Neuronal stem cell (in vitro differentiated cells): ENCODE results near the gene RPS21.

Experiments used
- DNase-seq: peaks from one replicate; pipeline ENCODE4 v3.0.0-alpha.2; 2013; ENCODE audit warnings: low spot score
- H2AFZ ChIP-seq: one replicate; pipeline ENCODE4 v1.6.1; 2013; ENCODE audit warnings: mild to moderate bottlenecking, low read length, inconsistent platforms
- H2AK5ac ChIP-seq: 2 replicates; pipeline ENCODE4 v1.6.1; 2013; ENCODE audit warnings: low read depth, mild to moderate bottlenecking, inconsistent platforms, low read length, moderate library complexity, mixed read lengths
- H2BK120ac ChIP-seq: 2 replicates; pipeline ENCODE4 v1.6.1; 2013; ENCODE audit warnings: low read depth, mild to moderate bottlenecking, inconsistent platforms, low read length, moderate library complexity, mixed read lengths
- H2BK12ac ChIP-seq: one replicate; pipeline ENCODE4 v1.6.1; 2013; ENCODE audit warnings: low read length, inconsistent platforms
- H2BK15ac ChIP-seq: 2 replicates; pipeline ENCODE4 v1.6.1; 2013; ENCODE audit warnings: mild to moderate bottlenecking, low read length, inconsistent platforms, mixed read lengths
- H2BK5ac ChIP-seq: one replicate; pipeline ENCODE4 v1.6.1; 2013; ENCODE audit warnings: inconsistent platforms, mild to moderate bottlenecking, low read length, moderate library complexity
- H3K14ac ChIP-seq: one replicate; pipeline ENCODE4 v1.6.1; 2013; ENCODE audit warnings: low read length, inconsistent platforms
- H3K18ac ChIP-seq: 2 replicates; pipeline ENCODE4 v1.6.1; 2013; ENCODE audit warnings: low read length, inconsistent platforms
- H3K23ac ChIP-seq: 2 replicates; pipeline ENCODE4 v1.6.1; 2013; ENCODE audit warnings: low read depth, mild to moderate bottlenecking, mixed read lengths, low read length, inconsistent platforms; ENCODE audit not compliant: poor library complexity
- H3K27ac ChIP-seq: replicated peaks from 3 replicates; pipeline ENCODE4 v1.5.1; 2013; ENCODE audit warnings: low read length, inconsistent platforms
- H3K27me3 ChIP-seq, 3 experiments: 2 replicates each; pipeline ENCODE4 v1.6.1; 2013; ENCODE audit warnings: low read length in 3 of 3, mild to moderate bottlenecking in 2 of 3, inconsistent platforms in 1 of 3, low read depth in 1 of 3, mixed read lengths in 1 of 3, moderate library complexity in 1 of 3; ENCODE audit not compliant: control insufficient read depth in 3 of 3, insufficient read depth in 3 of 3
- H3K36me3 ChIP-seq, 2 donors: replicated peaks in 1 of 2; 2 replicates each; pipeline ENCODE4 v1.6.1; 2013; ENCODE audit warnings: low read length in 2 of 2; ENCODE audit not compliant: control insufficient read depth in 2 of 2, insufficient read depth in 2 of 2
- H3K4ac ChIP-seq: 2 replicates; pipeline ENCODE4 v1.6.1; 2013; ENCODE audit warnings: inconsistent platforms, mild to moderate bottlenecking, low read length, moderate library complexity
- H3K4me1 ChIP-seq, 2 donors: 1 replicate in 1 of 2; 2 replicates in 1 of 2; pipeline ENCODE4 v1.6.1; 2013; ENCODE audit warnings: low read length in 2 of 2, low read depth in 1 of 2; ENCODE audit not compliant: control insufficient read depth in 2 of 2, insufficient read depth in 1 of 2
- H3K4me2 ChIP-seq: one replicate; pipeline ENCODE4 v1.6.1; 2013; ENCODE audit warnings: mild to moderate bottlenecking, low read length, inconsistent platforms; ENCODE audit not compliant: insufficient read depth, poor library complexity, severe bottlenecking
- H3K4me3 ChIP-seq, 2 donors: 2 replicates each; pipeline ENCODE4 v1.5.1; 2013; ENCODE audit warnings: low read length in 2 of 2, mild to moderate bottlenecking in 2 of 2, inconsistent platforms in 1 of 2, moderate library complexity in 1 of 2
- H3K79me1 ChIP-seq: one replicate; pipeline ENCODE4 v1.6.1; 2013; ENCODE audit warnings: low read depth, mild to moderate bottlenecking, inconsistent platforms, low read length, moderate library complexity
- H3K9ac ChIP-seq: one replicate; pipeline ENCODE4 v1.6.1; 2013; ENCODE audit warnings: mild to moderate bottlenecking, low read depth, low read length, inconsistent platforms; ENCODE audit not compliant: poor library complexity
- H3K9me3 ChIP-seq, 2 donors: replicated peaks in 1 of 2; 2 replicates each; pipeline versions ENCODE3 to v1.6.1; 2013; ENCODE audit warnings: low read length in 2 of 2, mild to moderate bottlenecking in 2 of 2, inconsistent platforms in 1 of 2, low read depth in 1 of 2, mixed read lengths in 1 of 2, moderate library complexity in 1 of 2; ENCODE audit not compliant: control insufficient read depth in 2 of 2, insufficient read depth in 1 of 2
- H4K8ac ChIP-seq: one replicate; pipeline ENCODE4 v1.6.1; 2013; ENCODE audit warnings: low read depth, mild to moderate bottlenecking, inconsistent platforms, low read length, moderate library complexity
- H4K91ac ChIP-seq: one replicate; pipeline ENCODE4 v1.6.1; 2013; ENCODE audit warnings: low read length, low read depth, mild to moderate bottlenecking, inconsistent platforms; ENCODE audit not compliant: poor library complexity
- WGBS, 2 donors: extraction: QIAGEN DNeasy Blood & Tissue Kit; methylation state at CpG; one replicate each; pipeline ENCODE4 v1.1.7; 2013; ENCODE audit warnings: missing lambda C conversion rate in 2 of 2, mixed read lengths in 1 of 2; ENCODE audit not compliant: insufficient read length in 2 of 2, insufficient replicate concordance in 1 of 2; ENCODE audit errors: extremely low coverage in 2 of 2; 5-methylcytosine and 5-hydroxymethylcytosine counted together

RPS21 gene

GRCh38 chr20:62430866-62431447 lies 44.1 kb downstream of the RPS21 start:
- Histone ChIP-seq H2BK15ac (no peak overlapping the region), H3K14ac (no peak overlapping the region), H2BK5ac (no peak overlapping the region), H3K4me2 (no peak overlapping the region), H4K91ac (no peak overlapping the region), H3K27me3 (peaks cover 0 to 68% (median 4%) of the 10 kb centered on the region in 3 experiments), H3K9me3 (no peaks in the 10 kb centered on the region), H4K8ac (no peak overlapping the region), H2BK12ac (no peak overlapping the region), H3K9ac (no peak overlapping the region), H3K23ac (no peak overlapping the region), H3K79me1 (no peaks in the 10 kb centered on the region), H3K4me3 (peak overlapping the region in 1 of 2 donors; percentile 37), H3K4me1 (peaks cover 0 to 13% of the 10 kb centered on the region in 2 donors), H2AK5ac (peak overlapping the region; percentile 85), H3K18ac (no peak overlapping the region), H3K36me3 (no peaks in the 10 kb centered on the region), H3K27ac (no peak overlapping the region), H2BK120ac (no peak overlapping the region), H3K4ac (no peak overlapping the region), H2AFZ (no peak overlapping the region)
- DNase-seq: no peak
- WGBS, 2 donors: no CpG with 5 or more reads among the region's 23 CpGs

- H3K36me3 ChIP-seq: no peaks in the 10 kb centered on the region
- no peak overlapping the region for H2BK120ac ChIP-seq
- H4K8ac ChIP-seq: no peak overlapping the region
- H2AK5ac ChIP-seq: no peak overlapping the region
- no peak overlapping the region for H3K9ac ChIP-seq
- H3K18ac ChIP-seq: peak overlapping the region; percentile 27
- H2BK15ac ChIP-seq: no peak overlapping the region
- peaks cover 0 to 2% of the 10 kb centered on the region in 2 donors for H3K9me3 ChIP-seq
- no CpG with 5 or more reads among the region's 32 CpGs for WGBS, 2 donors
- H3K4me2 ChIP-seq: no peak overlapping the region
- no peak overlapping the region for H2AFZ ChIP-seq
- H2BK12ac ChIP-seq: no peak overlapping the region
- peaks cover 0 to 85% (median 4%) of the 10 kb centered on the region in 3 experiments for H3K27me3 ChIP-seq
- no peaks in the 10 kb centered on the region for H3K4me1 ChIP-seq
- no peak for DNase-seq
- H3K14ac ChIP-seq: no peak overlapping the region
- no peak overlapping the region for H4K91ac ChIP-seq
- H3K27ac ChIP-seq: no peak overlapping the region
- H3K4ac ChIP-seq: no peak overlapping the region
- no peak overlapping the region for H3K23ac ChIP-seq
- H2BK5ac ChIP-seq: no peak overlapping the region
- H3K79me1 ChIP-seq: no peaks in the 10 kb centered on the region
- no peak overlapping the region for H3K4me3 ChIP-seq
Measured at GRCh38 chr20:62433658-62434497, 47.0 kb downstream of the RPS21 start.

- Histone ChIP-seq H2BK5ac (no peak overlapping the region), H2BK120ac (no peak overlapping the region), H2BK15ac (no peak overlapping the region), H3K4ac (no peak overlapping the region), H3K23ac (no peak overlapping the region), H3K14ac (no peak overlapping the region), H3K79me1 (no peaks in the 10 kb centered on the region), H3K9ac (no peak overlapping the region), H3K4me2 (no peak overlapping the region), H4K8ac (no peak overlapping the region), H3K9me3 (peaks cover 0 to 2% of the 10 kb centered on the region in 2 donors), H2AK5ac (no peak overlapping the region), H3K18ac (peak overlapping the region; percentile 46), H3K4me1 (no peaks in the 10 kb centered on the region), H4K91ac (no peak overlapping the region), H2AFZ (no peak overlapping the region), H3K36me3 (no peaks in the 10 kb centered on the region), H2BK12ac (no peak overlapping the region), H3K27me3 (peaks cover 0 to 85% (median 4%) of the 10 kb centered on the region in 3 experiments), H3K4me3 (no peak overlapping the region), H3K27ac (no peak overlapping the region)
- no peak for DNase-seq
- no CpG with 5 or more reads among the region's 3 CpGs for WGBS, 2 donors
Measured at GRCh38 chr20:62436692-62437091, 49.8 kb downstream of the RPS21 start.

GRCh38 chr20:62437496-62437895 lies 50.6 kb downstream of the RPS21 start:
- Histone ChIP-seq H3K9ac (no peak overlapping the region), H3K9me3 (peaks cover 0 to 2% of the 10 kb centered on the region in 2 donors), H2BK120ac (no peak overlapping the region), H3K14ac (no peak overlapping the region), H3K4me2 (no peak overlapping the region), H3K4ac (no peak overlapping the region), H3K27me3 (peaks cover 0 to 85% (median 2%) of the 10 kb centered on the region in 3 experiments), H3K36me3 (no peaks in the 10 kb centered on the region), H2BK15ac (peak overlapping the region; percentile 31), H4K91ac (no peak overlapping the region), H3K27ac (no peak overlapping the region), H4K8ac (no peak overlapping the region), H3K4me3 (no peak overlapping the region), H2AFZ (no peak overlapping the region), H2AK5ac (no peak overlapping the region), H2BK12ac (no peak overlapping the region), H3K4me1 (no peaks in the 10 kb centered on the region), H3K18ac (no peak overlapping the region), H2BK5ac (no peak overlapping the region), H3K23ac (no peak overlapping the region), H3K79me1 (no peaks in the 10 kb centered on the region)
- DNase-seq: no peak
- WGBS, 2 donors: no CpG with 5 or more reads among the region's 12 CpGs
